Neural cell (in vitro differentiated cells): ENCODE data around the gene STARD13.

ENCODE experiments used
- CTCF ChIP-seq: fragments of 450-650 bp; IDR thresholded peaks from 2 replicates; pipeline ENCODE4 v1.5.1; 2014; ENCODE audit warnings: antibody characterized with exemption, mild to moderate bottlenecking, moderate library complexity; ENCODE audit not compliant: poor library complexity, severe bottlenecking
- EP300 ChIP-seq: fragments of 450-650 bp; conservative IDR thresholded peaks from 2 replicates; pipeline ENCODE4 v1.6.1; 2014; ENCODE audit warnings: antibody characterized with exemption, mild to moderate bottlenecking, moderate library complexity; ENCODE audit not compliant: poor library complexity, severe bottlenecking
- EZH2 ChIP-seq: fragments of 200-600, 300-800 bp; shearing (Covaris generic), sonication (generic); IDR thresholded peaks from 2 replicates; pipeline ENCODE4 v1.6.1; 2014; ENCODE audit warnings: antibody characterized with exemption, low read length, borderline replicate concordance, mild to moderate bottlenecking; ENCODE audit not compliant: insufficient read depth, poor library complexity, severe bottlenecking
- MXI1 ChIP-seq: fragments of 450-650 bp; conservative IDR thresholded peaks from 2 replicates; pipeline ENCODE4 v1.6.1; 2014; ENCODE audit warnings: antibody characterized with exemption, mild to moderate bottlenecking; ENCODE audit not compliant: poor library complexity, severe bottlenecking
- POLR2AphosphoS5 ChIP-seq: IDR thresholded peaks from 2 replicates; pipeline ENCODE4 v1.6.1; 2012

GRCh38 chr13:33099860-33100259 is 185.7 kb downstream of the STARD13 start:
- no peak for TF ChIP-seq CTCF
- no peak for TF ChIP-seq POLR2AphosphoS5
- TF ChIP-seq EZH2: no peak
- TF ChIP-seq EP300: no peak
- no peak for TF ChIP-seq MXI1
